ENCODE data around the gene FAM107A. TPM values are rescaled to one million over a fixed set of nuclear protein-coding genes. Genes with fewer than 3 reads are reported as not detected.

FAM107A gene
- total and polyA plus RNA-seq, 2 of the 4 experiments (the other 2 are of a cell fraction): not detected

GRCh38 chr3:58569287-58570001, 7.7 kb downstream of the FAM107A start (continued):
- TF ChIP-seq RCOR1 (IDR thresholded peaks at IDR 0.05; ENCODE audit: insufficient replicate concordance, low read length) (no peak), RAD21 (IDR thresholded peaks at IDR 0.05; ENCODE audit: low read length) (no peak)

GRCh38 chr3:58568572-58569286, 8.5 kb downstream of the FAM107A start:
- Histone ChIP-seq H3K9ac (ENCODE audit: low read depth, low read length) (no peak overlapping the region), H3K9me3 (ENCODE audit: control insufficient read depth, insufficient read depth, low read length) (peaks cover 5% of the 10 kb centered on the region; the same call in 1 of the 2 replicates), H4K91ac (ENCODE audit: insufficient read depth, low read depth, low read length) (peak overlapping the region; percentile 50; the same call in 1 of the 2 replicates), H3K4me3 (ENCODE audit: insufficient read depth, low read depth, low read length) (no peak overlapping the region), H3K56ac (ENCODE audit: extremely low read depth, insufficient read depth, low read length) (no peak overlapping the region), H2BK5ac (ENCODE audit: low read depth, low read length, poor library complexity, severe bottlenecking) (no peak overlapping the region), H3K27ac (ENCODE audit: insufficient read depth, low read length) (no peak overlapping the region), H2AK5ac (ENCODE audit: low read depth, low read length) (peak overlapping the region; percentile 83; the same call in 1 of the 2 replicates), H4K5ac (ENCODE audit: low read depth, low read length) (no peak overlapping the region), H3K9me1 (ENCODE audit: insufficient read depth, low read length) (peaks cover 7% of the 10 kb centered on the region; the same call in 1 of the 2 replicates), H3K4me1 (ENCODE audit: control insufficient read depth, insufficient read depth, low read length) (peaks cover 2% of the 10 kb centered on the region; the same call in 1 of the 2 replicates), H4K20me1 (ENCODE audit: insufficient read depth, low read length) (no peaks in the 10 kb centered on the region), H2BK15ac (ENCODE audit: low read depth, low read length) (peak overlapping the region; percentile 53; the same call in 1 of the 3 replicates), H2AK9ac (replicated peaks; ENCODE audit: low read depth, low read length, poor library complexity) (no peak overlapping the region), H2BK20ac (ENCODE audit: low read depth, low read length) (no peak overlapping the region; the same call in 1 of the 2 replicates), H3K23ac (ENCODE audit: low read depth, low read length) (no peak overlapping the region), H3K36me3 (ENCODE audit: control insufficient read depth, insufficient read depth, low read length) (no peaks in the 10 kb centered on the region), H3K79me1 (ENCODE audit: low read depth in 1 of 2, low read length in 2 of 2) (no peaks in the 10 kb centered on the region), H3K18ac (ENCODE audit: low read depth, low read length) (no peak overlapping the region), H3K14ac (replicated peaks; ENCODE audit: low read depth, low read length) (no peak overlapping the region), H3K4ac (ENCODE audit: low read depth, low read length) (peak overlapping the region; percentile 57; the same call in 1 of the 2 replicates), H3K4me2 (ENCODE audit: low read depth, low read length) (no peak overlapping the region), H2AFZ (replicated peaks; ENCODE audit: low read length, poor library complexity) (peak overlapping the region; percentile 70), H4K8ac (ENCODE audit: low read depth in 2 of 2, low read length in 2 of 2) (no peak overlapping the region), H3K27me3 (ENCODE audit: control insufficient read depth, insufficient read depth, low read length) (no peaks in the 10 kb centered on the region), H2BK120ac (ENCODE audit: low read depth, low read length) (peak overlapping the region; percentile 36)
- ATAC-seq (ENCODE audit: low read depth) (peak; percentile 73), DNase-seq (peak; percentile 63)
- in situ Hi-C loops (cut with MboI; ENCODE audit: low sequenced_read_pairs) (loop anchor here (25.0 kb wide), 1 partner anchor 419 kb away; no protein-coding TSS in a partner anchor), dilution Hi-C loops (cut with HindIII; ENCODE audit: low sequenced_read_pairs, unreplicated experiment) (no loop called here), intact Hi-C loops (cut with micrococcal nuclease) (loop anchor here (1.0 to 10.0 kb wide), 3 partner anchors 62 to 1066 kb away; no protein-coding TSS in a partner anchor)
- POLR2A ChIA-PET (ENCODE audit: unreplicated experiment): interaction anchor here (0.6 kb wide), 1 partner anchor 63 kb away, joined by 6 read pairs; no protein-coding TSS in a partner anchor
- no TSS peak for BruUV-seq (replicated peaks)
- 66% methylated on average over 8 of the region's 17 CpGs; no CpG with 5 or more reads in 1 of the 2 experiments for WGBS, 2 experiments (ENCODE audit: extremely low coverage in 2 of 2, insufficient read length in 1 of 2)
- CTCF ChIA-PET: interaction anchor here (0.6 to 8.3 kb wide), 10 partner anchors 9 to 1064 kb away, joined by 3 to 69 read pairs (median 3); no protein-coding TSS in a partner anchor
- TF ChIP-seq CTCF (conservative IDR thresholded peaks at IDR 0.05; ENCODE audit: low read depth, low read length): peak; percentile 88
- TF ChIP-seq SMC3 (IDR thresholded peaks at IDR 0.05; ENCODE audit: low read depth, low read length): peak; percentile 75
- peak; percentile 73 for TF ChIP-seq RAD21 (IDR thresholded peaks at IDR 0.05; ENCODE audit: low read length)
- no peak for TF ChIP-seq NFE2L2 (IDR thresholded peaks at IDR 0.05; ENCODE audit: low read depth, low read length)
- no peak for TF ChIP-seq MXI1 (IDR thresholded peaks at IDR 0.05; ENCODE audit: borderline replicate concordance, low read depth, low read length)

Measured in IMR-90 (cell line).